HepG2 (cell line): Measurements from ENCODE around the gene GPR39. TPM values are rescaled to one million over a fixed set of nuclear protein-coding genes. Genes with fewer than 3 reads are reported as not detected.
A peak's percentile ranks its signal among the peaks of the same experiment; 100 is the strongest.

Experiments used
- ASH2L ChIP-seq: fragments of 300-600, 200-600 bp; sonication (generic); IDR thresholded peaks from 2 replicates; pipeline ENCODE4 v1.7.0; 2017; ENCODE audit warnings: low read depth, mild to moderate bottlenecking, moderate library complexity, mixed read lengths, low read length; ENCODE audit not compliant: insufficient read length
- ATAD3A ChIP-seq: sonication (generic); formaldehyde crosslinking; IDR thresholded peaks from 2 replicates; pipeline ENCODE4 v1.4.0; 2020; ENCODE audit warnings: missing genetic modification reagents
- DNMT1 ChIP-seq: sonication (generic); formaldehyde crosslinking; IDR thresholded peaks from 2 replicates; pipeline ENCODE4 v1.5.1; 2020; ENCODE audit warnings: mild to moderate bottlenecking, missing genetic modification reagents
- HMG20A ChIP-seq: IDR thresholded peaks from 2 replicates; pipeline ENCODE4 v1.6.1; 2016; ENCODE audit warnings: borderline replicate concordance
- HOXA3 ChIP-seq: sonication (generic); formaldehyde crosslinking; IDR thresholded peaks from 2 replicates; pipeline ENCODE4 v1.5.0; 2020; ENCODE audit warnings: missing genetic modification reagents
- MAF1 ChIP-seq: sonication (generic); formaldehyde crosslinking; IDR thresholded peaks from 2 replicates; pipeline ENCODE4 v1.5.0; 2020; ENCODE audit warnings: missing genetic modification reagents, borderline replicate concordance
- MAZ ChIP-seq, 2 experiments: sonication (generic) in 1 of 2; formaldehyde crosslinking in 1 of 2; IDR thresholded peaks; 2 replicates each; pipeline versions ENCODE4 v1.5.0 to v1.6.1; 2012 to 2020; ENCODE audit warnings: low read depth in 2 of 2, mild to moderate bottlenecking in 2 of 2, borderline replicate concordance in 1 of 2, improper control_type of control experiment in 1 of 2, low read length in 1 of 2, missing genetic modification reagents in 1 of 2, moderate library complexity in 1 of 2
- NFYC ChIP-seq: IDR thresholded peaks from 2 replicates; pipeline ENCODE4 v1.6.1; 2016; ENCODE audit warnings: missing genetic modification reagents, missing compliant biosample characterization
- NR2C2 ChIP-seq: sonication (generic); formaldehyde crosslinking; IDR thresholded peaks from 2 replicates; pipeline ENCODE4 v1.4.0; 2020; ENCODE audit warnings: missing genetic modification reagents, mild to moderate bottlenecking, moderate library complexity, borderline replicate concordance
- PAX8 ChIP-seq: sonication (generic); formaldehyde crosslinking; IDR thresholded peaks from 2 replicates; pipeline ENCODE4 v1.8.0; 2022; ENCODE audit warnings: mild to moderate bottlenecking, missing genetic modification reagents, borderline replicate concordance
- PCBP1 ChIP-seq: fragments of 200-400 bp; formaldehyde crosslinking; IDR thresholded peaks from 2 replicates; pipeline ENCODE4 v1.6.1; 2017; ENCODE audit warnings: mild to moderate bottlenecking, low read depth, low read length, borderline replicate concordance
- PRPF4 ChIP-seq: fragments of 200-400 bp; formaldehyde crosslinking; IDR thresholded peaks from 2 replicates; pipeline ENCODE4 v1.6.1; 2016; ENCODE audit warnings: low read length, low read depth; ENCODE audit not compliant: poor library complexity, severe bottlenecking
- RCOR2 ChIP-seq: IDR thresholded peaks from 2 replicates; pipeline ENCODE4 v1.6.1; 2016; ENCODE audit warnings: missing biosample characterization, missing genetic modification reagents
- SOX6 ChIP-seq, 2 experiments: fragments of 450-650 bp in 1 of 2; sonication (generic) in 1 of 2; formaldehyde crosslinking in 1 of 2; IDR thresholded peaks; 2 replicates each; pipeline versions ENCODE4 v1.4.0 to v1.6.1; 2017 to 2020; ENCODE audit warnings: antibody characterized with exemption in 1 of 2, mild to moderate bottlenecking in 1 of 2, missing genetic modification reagents in 1 of 2
- SP140L ChIP-seq: sonication (generic); formaldehyde crosslinking; IDR thresholded peaks from 2 replicates; pipeline ENCODE4 v1.4.0; 2020; ENCODE audit warnings: missing genetic modification reagents, borderline replicate concordance
- TAF15 ChIP-seq: fragments of 200-400 bp; formaldehyde crosslinking; IDR thresholded peaks from one replicate; pipeline ENCODE4 v1.6.1; 2018; ENCODE audit warnings: mild to moderate bottlenecking, low read depth, low read length; ENCODE audit not compliant: poor library complexity, severe bottlenecking
- ZBTB1 ChIP-seq: sonication (generic); formaldehyde crosslinking; IDR thresholded peaks from 2 replicates; pipeline ENCODE4 v1.4.0; 2020; ENCODE audit warnings: missing genetic modification reagents, borderline replicate concordance
- ZFAT ChIP-seq: sonication (generic); formaldehyde crosslinking; conservative IDR thresholded peaks from 2 replicates; pipeline ENCODE4 v1.8.1; 2023; ENCODE audit warnings: missing genetic modification reagents, inconsistent platforms
- ZFP82 ChIP-seq: sonication (generic); formaldehyde crosslinking; IDR thresholded peaks from 2 replicates; pipeline ENCODE4 v1.5.1; 2020; ENCODE audit warnings: mild to moderate bottlenecking, missing genetic modification reagents, borderline replicate concordance
- ZSCAN20 ChIP-seq: sonication (generic); formaldehyde crosslinking; IDR thresholded peaks from 2 replicates; pipeline ENCODE4 v1.4.0; 2020; ENCODE audit warnings: missing genetic modification reagents, mild to moderate bottlenecking, borderline replicate concordance
- polyA plus RNA-seq, 8 experiments: library from polyadenylated mRNA; depleted of rRNA in 3 of 8; stranded (reverse) in 7 of 8; unstranded in 1 of 8; fragments of >200 nt; fragmentation: Illumina TruSeq in 4 of 8; extraction: Trizol in 4 of 8; gene quantifications; 2 replicates each; pipeline versions ENCODE4 v1.2.1 to v1.2.3, GENCODE V29; 2011 to 2016; ENCODE audit warnings: low read depth in 4 of 8, missing spikeins in 1 of 8, mixed read lengths in 1 of 8; ENCODE audit not compliant: insufficient read depth in 1 of 8
- total RNA-seq, 5 experiments: library from RNA; depleted of rRNA; stranded (reverse); fragments of >200 nt; fragmentation: Illumina TruSeq; extraction: Trizol; gene quantifications; 2 replicates each; pipeline ENCODE4 v1.2.3, GENCODE V29; 2016; ENCODE audit warnings: low read depth in 1 of 5
- TF ChIP-seq, protein P1 (sequence below): sonication (generic); formaldehyde crosslinking; IDR thresholded peaks from 2 replicates; pipeline ENCODE4 v1.4.0; 2020; ENCODE audit warnings: mild to moderate bottlenecking, low read depth, missing genetic modification reagents
- TF ChIP-seq, protein P2 (sequence below): sonication (generic); formaldehyde crosslinking; IDR thresholded peaks from 2 replicates; pipeline ENCODE4 v1.4.0; 2020; ENCODE audit warnings: mild to moderate bottlenecking, low read depth, missing genetic modification reagents
- TF ChIP-seq, protein P3 (sequence below): sonication (generic); formaldehyde crosslinking; IDR thresholded peaks from 2 replicates; pipeline ENCODE4 v1.5.0; 2020; ENCODE audit warnings: mild to moderate bottlenecking, missing genetic modification reagents, borderline replicate concordance

Gene GPR39
- total and polyA plus RNA-seq, 2 of the 13 experiments (the other 11 are each of a cell fraction or from before 2014, with no cell fraction given), result 0.16 to 0.62 TPM

DNA sequence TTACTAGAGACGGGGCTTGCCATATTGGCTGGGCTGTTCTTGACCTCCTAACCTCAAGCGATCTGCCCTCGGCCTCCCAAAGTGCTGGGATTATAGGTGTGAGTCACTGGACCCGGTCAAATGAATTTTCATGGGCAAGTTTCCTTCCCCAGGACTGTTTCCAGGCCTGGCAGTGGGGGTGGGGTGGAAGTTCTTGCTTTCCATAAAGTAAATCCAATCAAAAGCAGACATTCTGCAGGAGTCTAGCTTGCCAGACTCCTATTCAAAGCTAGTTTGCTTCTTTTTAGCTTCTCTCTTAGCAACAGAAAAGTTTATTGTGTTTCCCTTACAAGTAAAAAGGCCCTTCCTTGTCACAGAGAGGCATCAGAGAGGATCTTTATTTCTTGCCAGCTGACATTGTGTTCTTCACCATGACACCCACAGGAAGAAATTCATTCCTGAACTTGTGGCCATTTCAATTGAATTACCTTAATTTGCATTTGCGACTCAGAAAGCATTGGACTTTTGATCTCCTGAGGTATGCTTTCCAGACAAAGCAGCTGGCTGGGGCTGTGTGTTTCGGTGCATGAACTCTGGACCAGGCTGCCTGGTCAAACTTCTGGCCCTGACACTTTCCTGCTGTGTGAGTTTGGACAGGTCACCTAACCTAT, 215.5 kb downstream of the GPR39 start (continued):
- TF ChIP-seq, protein P1, sequence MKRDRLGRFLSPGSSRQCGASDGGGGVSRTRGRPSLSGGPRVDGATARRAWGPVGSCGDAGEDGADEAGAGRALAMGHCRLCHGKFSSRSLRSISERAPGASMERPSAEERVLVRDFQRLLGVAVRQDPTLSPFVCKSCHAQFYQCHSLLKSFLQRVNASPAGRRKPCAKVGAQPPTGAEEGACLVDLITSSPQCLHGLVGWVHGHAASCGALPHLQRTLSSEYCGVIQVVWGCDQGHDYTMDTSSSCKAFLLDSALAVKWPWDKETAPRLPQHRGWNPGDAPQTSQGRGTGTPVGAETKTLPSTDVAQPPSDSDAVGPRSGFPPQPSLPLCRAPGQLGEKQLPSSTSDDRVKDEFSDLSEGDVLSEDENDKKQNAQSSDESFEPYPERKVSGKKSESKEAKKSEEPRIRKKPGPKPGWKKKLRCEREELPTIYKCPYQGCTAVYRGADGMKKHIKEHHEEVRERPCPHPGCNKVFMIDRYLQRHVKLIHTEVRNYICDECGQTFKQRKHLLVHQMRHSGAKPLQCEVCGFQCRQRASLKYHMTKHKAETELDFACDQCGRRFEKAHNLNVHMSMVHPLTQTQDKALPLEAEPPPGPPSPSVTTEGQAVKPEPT (CRISPR knock-in tag), result no peak
- TF ChIP-seq ASH2L (peak; percentile 66), PRPF4 (no peak), ZFP82 (CRISPR knock-in tag) (no peak), PAX8 (CRISPR knock-in tag) (no peak), TAF15 (no peak), HMG20A (CRISPR knock-in tag) (no peak), RCOR2 (CRISPR knock-in tag) (no peak), ZFAT (CRISPR knock-in tag) (no peak), NR2C2 (CRISPR knock-in tag) (0 out of 2 replicates have a peak, but pooled peaks have one; percentile 41), HOXA3 (no peak), PCBP1 (no peak), ATAD3A (no peak), SOX6 (IDR thresholded peaks at IDR 0.05) (no peak), SOX6 (CRISPR knock-in tag; IDR thresholded peaks at IDR 0.05) (peak; percentile 76), SP140L (CRISPR knock-in tag) (no peak), MAZ (IDR thresholded peaks at IDR 0.05; ENCODE audit: borderline replicate concordance, low read depth, low read length) (no peak), MAZ (CRISPR knock-in tag; IDR thresholded peaks at IDR 0.05; ENCODE audit: low read depth) (no peak), ZBTB1 (CRISPR knock-in tag) (no peak), DNMT1 (CRISPR knock-in tag) (no peak), ZSCAN20 (CRISPR knock-in tag) (no peak), NFYC (CRISPR knock-in tag) (no peak), MAF1 (CRISPR knock-in tag) (no peak)
- TF ChIP-seq, protein P2, sequence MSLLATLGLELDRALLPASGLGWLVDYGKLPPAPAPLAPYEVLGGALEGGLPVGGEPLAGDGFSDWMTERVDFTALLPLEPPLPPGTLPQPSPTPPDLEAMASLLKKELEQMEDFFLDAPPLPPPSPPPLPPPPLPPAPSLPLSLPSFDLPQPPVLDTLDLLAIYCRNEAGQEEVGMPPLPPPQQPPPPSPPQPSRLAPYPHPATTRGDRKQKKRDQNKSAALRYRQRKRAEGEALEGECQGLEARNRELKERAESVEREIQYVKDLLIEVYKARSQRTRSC (CRISPR knock-in tag), result no peak
- TF ChIP-seq, protein P3, sequence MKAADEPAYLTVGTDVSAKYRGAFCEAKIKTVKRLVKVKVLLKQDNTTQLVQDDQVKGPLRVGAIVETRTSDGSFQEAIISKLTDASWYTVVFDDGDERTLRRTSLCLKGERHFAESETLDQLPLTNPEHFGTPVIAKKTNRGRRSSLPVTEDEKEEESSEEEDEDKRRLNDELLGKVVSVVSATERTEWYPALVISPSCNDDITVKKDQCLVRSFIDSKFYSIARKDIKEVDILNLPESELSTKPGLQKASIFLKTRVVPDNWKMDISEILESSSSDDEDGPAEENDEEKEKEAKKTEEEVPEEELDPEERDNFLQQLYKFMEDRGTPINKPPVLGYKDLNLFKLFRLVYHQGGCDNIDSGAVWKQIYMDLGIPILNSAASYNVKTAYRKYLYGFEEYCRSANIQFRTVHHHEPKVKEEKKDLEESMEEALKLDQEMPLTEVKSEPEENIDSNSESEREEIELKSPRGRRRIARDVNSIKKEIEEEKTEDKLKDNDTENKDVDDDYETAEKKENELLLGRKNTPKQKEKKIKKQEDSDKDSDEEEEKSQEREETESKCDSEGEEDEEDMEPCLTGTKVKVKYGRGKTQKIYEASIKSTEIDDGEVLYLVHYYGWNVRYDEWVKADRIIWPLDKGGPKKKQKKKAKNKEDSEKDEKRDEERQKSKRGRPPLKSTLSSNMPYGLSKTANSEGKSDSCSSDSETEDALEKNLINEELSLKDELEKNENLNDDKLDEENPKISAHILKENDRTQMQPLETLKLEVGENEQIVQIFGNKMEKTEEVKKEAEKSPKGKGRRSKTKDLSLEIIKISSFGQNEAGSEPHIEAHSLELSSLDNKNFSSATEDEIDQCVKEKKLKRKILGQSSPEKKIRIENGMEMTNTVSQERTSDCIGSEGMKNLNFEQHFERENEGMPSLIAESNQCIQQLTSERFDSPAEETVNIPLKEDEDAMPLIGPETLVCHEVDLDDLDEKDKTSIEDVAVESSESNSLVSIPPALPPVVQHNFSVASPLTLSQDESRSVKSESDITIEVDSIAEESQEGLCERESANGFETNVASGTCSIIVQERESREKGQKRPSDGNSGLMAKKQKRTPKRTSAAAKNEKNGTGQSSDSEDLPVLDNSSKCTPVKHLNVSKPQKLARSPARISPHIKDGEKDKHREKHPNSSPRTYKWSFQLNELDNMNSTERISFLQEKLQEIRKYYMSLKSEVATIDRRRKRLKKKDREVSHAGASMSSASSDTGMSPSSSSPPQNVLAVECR (CRISPR knock-in tag), result no peak
